Measurements from ENCODE around the gene AQP3.
"Not testable (repeated sequence)": the region's sequence is repeated elsewhere in the genome, so short reads cannot be mapped to it uniquely, and the experiment has no call there.

The AQP3 gene

DNA sequence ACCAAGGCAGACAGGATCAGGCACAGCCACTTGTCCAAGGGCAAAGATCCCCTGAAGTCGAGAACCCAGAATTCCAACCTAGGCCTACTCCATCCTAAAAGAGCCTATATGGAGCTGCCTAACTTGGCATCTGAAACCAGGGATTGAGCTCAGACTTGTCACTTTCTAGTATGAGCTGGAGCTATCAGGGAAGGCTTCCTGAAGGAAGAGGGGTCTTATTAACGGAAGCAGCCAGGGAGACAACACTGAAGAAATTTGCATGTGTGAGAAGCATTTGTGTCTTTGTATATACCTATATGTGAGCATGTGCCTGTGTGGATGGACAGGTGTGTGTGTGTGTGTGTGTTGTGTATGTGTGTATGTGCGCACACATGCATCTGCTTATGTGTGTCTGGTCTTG is 40.3 kb downstream of the AQP3 start:
- TF ChIP-seq POLR2AphosphoS5 (IDR thresholded peaks at IDR 0.05; ENCODE audit: low read depth, low read length): no peak
- TF ChIP-seq SIN3A (IDR thresholded peaks at IDR 0.05; ENCODE audit: borderline replicate concordance, insufficient read depth, low read length): no peak
- TF ChIP-seq FOXP2 (optimal IDR thresholded peaks at IDR 0.05; ENCODE audit: borderline replicate concordance, extremely low read depth, extremely low read length, insufficient read depth): no peak
- TF ChIP-seq, protein P1, sequence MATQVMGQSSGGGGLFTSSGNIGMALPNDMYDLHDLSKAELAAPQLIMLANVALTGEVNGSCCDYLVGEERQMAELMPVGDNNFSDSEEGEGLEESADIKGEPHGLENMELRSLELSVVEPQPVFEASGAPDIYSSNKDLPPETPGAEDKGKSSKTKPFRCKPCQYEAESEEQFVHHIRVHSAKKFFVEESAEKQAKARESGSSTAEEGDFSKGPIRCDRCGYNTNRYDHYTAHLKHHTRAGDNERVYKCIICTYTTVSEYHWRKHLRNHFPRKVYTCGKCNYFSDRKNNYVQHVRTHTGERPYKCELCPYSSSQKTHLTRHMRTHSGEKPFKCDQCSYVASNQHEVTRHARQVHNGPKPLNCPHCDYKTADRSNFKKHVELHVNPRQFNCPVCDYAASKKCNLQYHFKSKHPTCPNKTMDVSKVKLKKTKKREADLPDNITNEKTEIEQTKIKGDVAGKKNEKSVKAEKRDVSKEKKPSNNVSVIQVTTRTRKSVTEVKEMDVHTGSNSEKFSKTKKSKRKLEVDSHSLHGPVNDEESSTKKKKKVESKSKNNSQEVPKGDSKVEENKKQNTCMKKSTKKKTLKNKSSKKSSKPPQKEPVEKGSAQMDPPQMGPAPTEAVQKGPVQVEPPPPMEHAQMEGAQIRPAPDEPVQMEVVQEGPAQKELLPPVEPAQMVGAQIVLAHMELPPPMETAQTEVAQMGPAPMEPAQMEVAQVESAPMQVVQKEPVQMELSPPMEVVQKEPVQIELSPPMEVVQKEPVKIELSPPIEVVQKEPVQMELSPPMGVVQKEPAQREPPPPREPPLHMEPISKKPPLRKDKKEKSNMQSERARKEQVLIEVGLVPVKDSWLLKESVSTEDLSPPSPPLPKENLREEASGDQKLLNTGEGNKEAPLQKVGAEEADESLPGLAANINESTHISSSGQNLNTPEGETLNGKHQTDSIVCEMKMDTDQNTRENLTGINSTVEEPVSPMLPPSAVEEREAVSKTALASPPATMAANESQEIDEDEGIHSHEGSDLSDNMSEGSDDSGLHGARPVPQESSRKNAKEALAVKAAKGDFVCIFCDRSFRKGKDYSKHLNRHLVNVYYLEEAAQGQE (IDR thresholded peaks at IDR 0.05; ENCODE audit: insufficient read depth in 1 of 2, low read depth in 2 of 2, low read length in 2 of 2): no peak
- no peak for TF ChIP-seq TAF1 (IDR thresholded peaks at IDR 0.05; ENCODE audit: borderline replicate concordance, insufficient read depth, low read length)

DNA sequence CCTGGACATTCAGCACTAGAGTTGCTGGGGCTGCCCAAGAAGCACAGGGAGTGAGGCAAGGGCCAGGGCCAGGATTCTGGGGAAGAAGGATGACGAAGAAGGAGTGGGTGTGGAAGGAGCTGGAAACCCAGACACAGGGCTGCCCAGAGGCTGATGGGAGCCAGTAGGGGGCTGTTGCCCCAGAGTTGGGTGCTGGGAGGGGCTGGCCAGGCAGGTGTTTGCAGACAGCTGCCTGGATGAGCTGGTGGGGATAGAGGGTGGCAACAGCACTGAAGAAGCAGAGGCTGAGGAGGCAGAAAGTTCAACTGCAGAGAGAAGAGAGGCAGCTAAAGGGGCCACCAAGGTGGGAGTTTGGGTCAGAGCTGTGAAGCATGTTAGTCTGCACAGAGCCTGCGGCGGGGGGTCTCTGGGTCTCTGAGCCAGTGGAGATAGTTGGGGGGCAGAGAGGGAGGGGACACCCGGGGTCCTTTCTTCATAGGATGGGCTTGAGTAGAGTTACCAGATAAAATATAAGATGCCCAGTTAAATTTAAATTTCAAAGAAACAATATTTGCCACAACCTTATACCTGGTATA is 42.5 kb downstream of the AQP3 start:
- TF ChIP-seq FOXP2 (optimal IDR thresholded peaks at IDR 0.05; ENCODE audit: borderline replicate concordance, extremely low read depth, extremely low read length, insufficient read depth): no peak
- no peak for TF ChIP-seq TAF1 (IDR thresholded peaks at IDR 0.05; ENCODE audit: borderline replicate concordance, insufficient read depth, low read length)
- TF ChIP-seq POLR2AphosphoS5 (IDR thresholded peaks at IDR 0.05; ENCODE audit: low read depth, low read length): no peak
- TF ChIP-seq SIN3A (IDR thresholded peaks at IDR 0.05; ENCODE audit: borderline replicate concordance, insufficient read depth, low read length): no peak
- TF ChIP-seq, protein P1 (IDR thresholded peaks at IDR 0.05; ENCODE audit: insufficient read depth in 1 of 2, low read depth in 2 of 2, low read length in 2 of 2): no peak

DNA sequence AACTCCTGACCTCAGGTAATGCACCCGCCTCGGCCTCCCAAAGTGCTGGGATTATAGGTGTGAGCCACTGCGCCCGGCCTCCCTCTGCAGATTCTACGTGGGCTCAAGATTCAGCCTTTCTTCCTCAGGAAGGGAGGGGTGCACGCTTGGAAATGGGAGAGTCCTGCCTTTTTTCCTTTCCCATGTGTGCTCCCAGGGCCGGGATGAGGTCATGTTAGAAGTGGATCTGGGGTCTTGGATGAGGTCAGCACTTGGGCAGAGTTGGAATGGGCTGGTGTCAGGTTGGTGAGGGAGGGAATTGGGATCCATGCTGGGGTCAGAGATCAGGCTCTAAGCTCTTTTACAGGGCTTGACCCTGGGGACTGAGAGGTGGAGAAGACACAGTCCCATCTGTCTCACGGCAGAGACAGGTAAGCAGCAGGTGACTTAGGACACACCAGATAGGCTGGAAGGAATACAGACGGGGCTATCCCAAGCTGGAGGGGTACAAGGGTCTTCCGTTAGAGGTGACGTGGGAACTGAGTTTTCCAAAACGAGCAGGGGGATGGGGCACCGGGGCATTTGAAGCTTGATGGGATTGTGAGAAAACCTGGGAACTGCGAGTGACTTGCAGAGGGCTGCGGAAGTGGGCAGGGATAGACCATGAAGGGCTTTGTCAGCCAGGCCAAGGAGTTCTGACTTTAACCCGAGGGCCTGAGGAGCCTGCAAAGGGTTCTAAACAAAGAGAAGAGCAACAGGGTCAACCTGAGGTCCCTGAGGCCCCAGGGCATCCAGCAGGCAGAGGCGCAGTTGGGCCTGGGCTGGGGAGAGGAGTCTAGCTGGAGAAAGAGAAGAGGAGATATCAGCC is 43.2 kb downstream of the AQP3 start:
- no peak for TF ChIP-seq SIN3A (IDR thresholded peaks at IDR 0.05; ENCODE audit: borderline replicate concordance, insufficient read depth, low read length)
- TF ChIP-seq POLR2AphosphoS5 (IDR thresholded peaks at IDR 0.05; ENCODE audit: low read depth, low read length): no peak
- TF ChIP-seq FOXP2 (optimal IDR thresholded peaks at IDR 0.05; ENCODE audit: borderline replicate concordance, extremely low read depth, extremely low read length, insufficient read depth): no peak

DNA sequence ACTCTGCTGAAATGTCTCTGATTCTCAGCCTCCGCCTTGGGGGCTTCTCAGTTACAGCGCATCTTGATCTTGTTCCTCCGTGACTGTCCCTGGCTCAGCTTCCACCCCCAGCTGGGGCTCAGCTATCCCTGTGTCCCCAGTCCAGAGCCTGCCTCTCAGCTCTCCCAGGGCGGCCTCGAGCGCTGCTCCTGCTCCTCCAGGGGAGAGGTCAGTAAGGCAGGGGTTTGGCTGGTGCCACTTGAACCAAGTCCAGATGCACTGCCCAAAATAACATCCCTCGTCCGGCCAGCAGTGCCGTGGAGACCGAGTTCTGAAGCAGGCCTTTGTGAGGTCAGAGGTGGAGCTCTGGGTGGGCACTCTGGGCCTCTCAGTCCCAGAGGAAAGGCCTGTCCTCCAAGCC is 45.0 kb downstream of the AQP3 start, which contains the start of gene AQP7:
Gene AQP7, minus strand, starts transcription at position 198 of the 400 bp plus-strand sequence. CDS start 1,306 bp downstream, outside the sequence.
- not testable (repeated sequence) for TF ChIP-seq FOXP2 (optimal IDR thresholded peaks at IDR 0.05; ENCODE audit: borderline replicate concordance, extremely low read depth, extremely low read length, insufficient read depth); TAF1 (IDR thresholded peaks at IDR 0.05; ENCODE audit: borderline replicate concordance, insufficient read depth, low read length); POLR2AphosphoS5 (IDR thresholded peaks at IDR 0.05; ENCODE audit: low read depth, low read length)

DNA sequence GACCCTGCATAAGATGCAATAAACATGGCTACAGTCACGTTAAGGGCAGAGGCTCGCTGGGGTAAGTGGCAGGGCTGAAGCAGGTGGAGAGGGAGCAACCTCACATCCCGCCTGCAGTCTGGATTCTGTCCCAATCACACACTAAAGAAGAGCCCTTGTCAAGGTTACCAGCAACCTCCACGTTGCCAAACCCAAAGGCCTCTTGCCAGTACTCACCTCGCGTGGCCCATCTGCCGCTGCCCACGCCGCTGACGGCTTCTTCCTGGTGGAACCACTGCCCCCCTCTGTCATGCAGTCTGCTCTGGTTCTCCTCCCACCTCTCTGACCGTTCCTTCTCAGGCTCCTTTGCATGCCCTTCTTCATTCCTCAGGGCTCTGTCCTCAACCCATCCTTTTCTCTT is 53.8 kb downstream of the AQP3 start:
- no peak for TF ChIP-seq SIN3A (IDR thresholded peaks at IDR 0.05; ENCODE audit: borderline replicate concordance, insufficient read depth, low read length)
- no peak for TF ChIP-seq POLR2AphosphoS5 (IDR thresholded peaks at IDR 0.05; ENCODE audit: low read depth, low read length)
- no peak for TF ChIP-seq FOXP2 (optimal IDR thresholded peaks at IDR 0.05; ENCODE audit: borderline replicate concordance, extremely low read depth, extremely low read length, insufficient read depth)
- no peak for TF ChIP-seq TAF1 (IDR thresholded peaks at IDR 0.05; ENCODE audit: borderline replicate concordance, insufficient read depth, low read length)
- TF ChIP-seq, protein P1 (IDR thresholded peaks at IDR 0.05; ENCODE audit: insufficient read depth in 1 of 2, low read depth in 2 of 2, low read length in 2 of 2): no peak
